Activated T-helper 1 cell treated with Interleukin-2 at 50 U/mL for 16 hours (primary cell): ENCODE data around the gene KBTBD12.

Source experiments
- DNase-seq: peaks from one replicate; pipeline ENCODE4 v3.0.0-alpha.2; 2020; ENCODE audit warnings: low read depth

The KBTBD12 gene

DNA sequence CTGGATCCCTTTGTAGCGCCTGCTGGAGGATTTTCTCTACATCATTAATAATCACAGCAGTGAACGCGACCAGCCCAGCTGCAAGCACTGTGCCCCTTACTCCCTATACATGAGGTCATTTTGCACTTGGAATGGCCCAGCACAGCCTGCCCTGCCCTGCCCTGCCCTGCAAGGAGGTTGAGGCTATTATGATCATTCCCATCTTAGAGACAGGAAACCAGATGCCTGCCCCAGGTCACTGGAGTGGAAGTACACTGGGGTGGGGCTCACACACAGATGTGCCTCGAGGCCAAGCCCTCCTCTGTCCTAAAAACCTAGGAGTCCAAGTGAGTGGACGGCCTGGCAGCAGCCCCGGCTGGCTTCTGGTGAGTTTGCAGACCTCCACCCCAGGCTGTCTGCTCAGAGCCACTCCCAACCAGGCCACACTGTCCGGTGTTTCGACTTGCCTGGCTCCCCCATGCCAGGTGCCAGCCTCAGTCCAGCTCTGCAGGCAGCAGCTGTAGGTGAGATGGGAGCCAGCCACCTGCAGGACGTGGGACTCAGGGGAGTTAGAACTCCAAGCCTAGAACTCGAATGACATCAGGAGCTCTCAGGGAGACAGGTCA, 106.8 kb downstream of the KBTBD12 start:
- no peak for DNase-seq

DNA sequence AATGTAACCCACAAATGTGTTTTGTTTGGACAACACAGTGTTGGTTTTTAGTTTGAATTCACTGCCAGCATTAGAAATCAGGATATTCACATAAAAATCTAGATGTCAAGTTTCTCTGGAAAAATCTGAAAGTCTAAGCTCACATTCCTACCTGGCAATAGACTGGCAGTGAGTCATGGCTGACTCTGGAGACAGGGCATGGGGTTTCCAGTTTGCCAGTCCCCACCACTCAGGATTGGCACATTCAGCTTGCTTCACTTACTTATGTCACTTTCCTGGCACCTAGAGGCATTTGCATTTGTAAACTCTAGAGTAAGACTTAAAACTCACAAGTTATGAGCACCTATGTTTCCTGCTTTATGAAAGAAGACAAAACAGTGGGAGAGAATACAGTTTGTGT, 118.1 kb downstream of the KBTBD12 start:
- DNase-seq, result no peak

DNA sequence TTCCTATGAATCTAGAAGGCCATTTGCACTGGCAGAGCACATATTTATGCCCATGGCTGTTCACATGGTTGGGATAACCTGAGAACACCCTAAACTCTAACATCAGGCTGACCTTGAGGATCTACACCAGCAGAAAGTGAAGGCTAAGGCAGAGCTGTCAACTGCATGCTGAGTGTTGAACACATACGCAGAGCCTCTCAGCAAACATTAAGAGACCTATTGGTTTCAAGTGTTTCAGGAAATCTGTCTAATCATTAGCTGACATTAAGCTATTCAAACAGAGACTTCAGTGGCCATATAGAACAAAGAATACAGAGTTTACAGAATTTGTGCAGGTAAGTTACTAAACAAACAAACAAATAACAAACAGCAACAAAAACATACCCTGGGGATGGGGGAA, 121.1 kb downstream of the KBTBD12 start:
- no peak for DNase-seq
